HG02763 (cell line): ENCODE data around the gene FLNC.

Experiments
- ATAC-seq: cut with Tn5 transposase; IDR thresholded peaks from one replicate; pipeline ENCODE4 v1.9.1; 2021; ENCODE audit warnings: mild to moderate bottlenecking, moderate library complexity; ENCODE audit not compliant: unreplicated experiment

Gene FLNC

DNA sequence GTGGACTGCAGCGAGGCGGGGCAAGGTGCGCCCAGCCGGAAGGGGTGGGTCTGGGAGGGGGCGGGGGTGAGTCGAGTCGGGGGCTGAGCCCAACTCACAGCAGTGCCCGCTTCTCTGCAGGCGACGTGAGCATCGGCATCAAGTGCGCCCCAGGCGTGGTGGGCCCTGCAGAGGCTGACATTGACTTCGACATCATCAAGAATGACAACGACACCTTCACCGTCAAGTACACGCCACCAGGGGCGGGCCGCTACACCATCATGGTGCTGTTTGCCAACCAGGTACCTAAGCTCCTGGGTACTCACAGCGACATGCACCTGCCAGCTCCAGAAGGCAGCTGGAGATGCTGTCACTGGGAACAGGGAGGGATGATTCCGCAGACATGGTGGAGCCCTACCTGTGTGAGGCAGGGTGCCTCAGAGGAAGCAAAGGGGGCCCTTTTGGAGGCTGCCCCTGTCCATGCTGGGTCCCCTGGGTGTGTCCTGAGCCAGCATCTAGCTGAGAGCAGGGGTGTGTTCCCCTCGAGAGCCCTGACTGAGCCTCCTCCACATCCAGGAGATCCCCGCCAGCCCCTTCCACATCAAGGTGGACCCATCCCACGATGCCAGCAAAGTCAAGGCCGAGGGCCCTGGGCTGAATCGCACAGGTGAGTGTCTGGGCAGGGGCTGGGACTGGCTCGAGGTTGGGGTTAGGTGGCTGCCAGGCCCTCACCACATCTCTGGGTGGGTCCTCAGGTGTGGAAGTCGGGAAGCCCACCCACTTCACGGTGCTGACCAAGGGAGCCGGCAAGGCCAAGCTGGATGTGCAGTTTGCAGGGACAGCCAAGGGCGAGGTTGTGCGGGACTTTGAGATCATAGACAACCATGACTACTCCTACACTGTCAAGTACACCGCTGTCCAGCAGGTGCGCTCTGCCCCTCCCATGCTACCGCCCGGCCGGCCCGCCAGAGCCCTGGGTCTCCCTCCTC, 12.8 kb downstream of the FLNC start:
- no peak for ATAC-seq

- ATAC-seq = no peak
Observed at GRCh38 chr7:128843938-128844621, 13.9 kb downstream of the FLNC start.

DNA sequence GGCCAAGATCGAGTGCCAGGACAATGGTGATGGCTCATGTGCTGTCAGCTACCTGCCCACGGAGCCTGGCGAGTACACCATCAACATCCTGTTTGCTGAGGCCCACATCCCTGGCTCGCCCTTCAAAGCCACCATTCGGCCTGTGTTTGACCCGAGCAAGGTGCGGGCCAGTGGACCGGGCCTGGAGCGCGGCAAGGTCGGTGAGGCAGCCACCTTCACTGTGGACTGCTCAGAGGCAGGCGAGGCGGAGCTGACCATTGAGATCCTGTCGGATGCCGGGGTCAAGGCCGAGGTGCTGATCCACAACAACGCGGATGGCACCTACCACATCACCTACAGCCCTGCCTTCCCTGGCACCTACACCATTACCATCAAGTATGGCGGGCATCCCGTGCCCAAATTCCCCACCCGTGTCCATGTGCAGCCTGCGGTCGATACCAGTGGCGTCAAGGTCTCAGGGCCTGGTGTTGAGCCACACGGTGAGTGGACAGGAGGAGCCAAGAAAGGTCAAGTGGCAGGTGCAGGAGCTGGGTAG, 14.6 kb downstream of the FLNC start:
- ATAC-seq = no peak

DNA sequence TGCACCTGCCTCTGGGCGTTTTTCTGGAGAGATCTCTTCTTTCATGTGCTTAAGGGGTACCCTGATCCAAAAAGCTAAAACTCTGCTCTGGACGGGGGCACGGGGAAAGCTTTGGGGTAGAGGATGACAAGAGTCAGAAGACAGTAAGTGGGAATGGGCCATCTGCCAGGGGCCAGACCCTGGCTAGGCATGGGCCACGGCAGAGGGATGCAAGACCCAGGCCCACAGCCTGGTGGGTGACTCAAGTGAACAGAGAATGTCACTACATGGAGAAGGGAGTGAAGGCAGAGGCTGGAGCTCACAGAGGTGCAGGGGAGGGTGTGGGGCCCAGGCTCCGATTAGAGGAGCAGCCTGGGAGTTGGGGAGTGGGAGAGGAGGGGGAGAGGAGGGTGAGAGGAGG, 15.3 kb downstream of the FLNC start:
- ATAC-seq = no peak

DNA sequence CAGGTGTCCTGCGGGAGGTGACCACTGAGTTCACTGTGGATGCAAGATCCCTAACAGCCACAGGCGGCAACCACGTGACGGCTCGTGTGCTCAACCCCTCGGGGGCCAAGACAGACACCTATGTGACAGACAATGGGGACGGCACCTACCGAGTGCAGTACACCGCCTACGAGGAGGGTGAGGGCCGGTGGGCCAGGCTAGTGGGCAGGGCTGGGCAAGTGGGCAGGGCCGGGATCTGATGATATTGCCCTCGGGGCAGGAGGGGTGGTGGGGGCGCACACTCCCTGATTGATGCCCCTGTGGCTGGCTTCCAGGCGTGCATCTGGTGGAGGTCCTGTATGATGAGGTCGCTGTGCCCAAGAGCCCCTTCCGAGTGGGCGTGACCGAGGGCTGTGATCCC, 15.8 kb downstream of the FLNC start:
- no peak for ATAC-seq

- no peak for ATAC-seq
Observed at GRCh38 chr7:128846781-128847444, 16.7 kb downstream of the FLNC start.

DNA sequence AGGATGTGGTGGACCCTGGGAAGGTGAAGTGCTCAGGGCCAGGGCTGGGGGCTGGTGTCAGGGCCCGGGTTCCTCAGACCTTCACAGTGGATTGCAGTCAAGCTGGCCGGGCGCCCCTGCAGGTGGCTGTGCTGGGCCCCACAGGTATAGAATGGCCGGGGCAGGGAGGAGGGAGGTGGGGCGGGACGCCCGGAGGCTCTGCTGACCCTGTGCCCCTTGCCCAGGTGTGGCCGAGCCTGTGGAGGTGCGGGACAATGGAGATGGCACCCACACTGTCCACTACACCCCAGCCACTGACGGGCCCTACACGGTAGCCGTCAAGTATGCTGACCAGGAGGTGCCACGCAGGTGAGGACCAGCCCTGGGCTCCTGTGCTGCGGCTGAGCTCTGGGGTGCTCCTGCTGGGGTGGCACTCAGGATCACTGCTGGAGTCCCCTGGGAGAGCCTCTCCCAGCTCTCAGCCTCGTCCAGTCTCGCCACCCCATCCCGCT, 17.6 kb downstream of the FLNC start:
- no peak for ATAC-seq

- ATAC-seq = no peak
Observed at GRCh38 chr7:128848289-128849155, 18.3 kb downstream of the FLNC start.

- no peak for ATAC-seq
Observed at GRCh38 chr7:128849156-128849515, 18.9 kb downstream of the FLNC start.

DNA sequence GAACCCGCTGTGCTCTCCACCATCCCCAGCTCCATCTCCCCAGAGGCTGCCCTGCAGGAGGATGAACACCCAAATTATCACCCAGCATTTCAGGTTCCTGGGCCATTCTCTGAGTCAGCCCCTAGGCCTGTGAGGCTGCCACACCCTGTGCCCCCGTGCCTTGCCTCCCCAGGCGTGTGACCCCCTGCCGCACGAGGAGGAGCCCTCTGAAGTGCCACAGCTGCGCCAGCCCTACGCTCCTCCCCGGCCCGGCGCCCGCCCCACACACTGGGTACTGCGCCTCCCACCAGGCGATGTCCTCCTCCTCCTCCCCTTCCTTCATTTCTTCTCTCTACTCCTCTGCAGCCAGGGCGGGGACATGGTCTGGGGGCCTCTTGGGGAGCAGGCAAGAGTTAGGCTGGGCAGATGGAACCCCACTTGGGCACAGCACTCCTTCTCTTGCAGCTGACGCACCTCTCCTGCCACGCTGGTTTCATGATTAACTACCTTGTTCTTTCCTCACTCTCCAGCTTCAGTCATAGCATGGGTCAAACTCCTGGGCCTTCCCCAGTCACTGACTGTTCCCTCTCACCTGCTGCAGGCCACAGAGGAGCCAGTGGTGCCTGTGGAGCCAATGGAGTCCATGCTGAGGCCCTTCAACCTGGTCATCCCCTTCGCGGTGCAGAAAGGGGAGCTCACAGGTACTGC, 19.7 kb downstream of the FLNC start:
- ATAC-seq = no peak

- no peak for ATAC-seq
Observed at GRCh38 chr7:128852537-128853254, 22.5 kb downstream of the FLNC start.

DNA sequence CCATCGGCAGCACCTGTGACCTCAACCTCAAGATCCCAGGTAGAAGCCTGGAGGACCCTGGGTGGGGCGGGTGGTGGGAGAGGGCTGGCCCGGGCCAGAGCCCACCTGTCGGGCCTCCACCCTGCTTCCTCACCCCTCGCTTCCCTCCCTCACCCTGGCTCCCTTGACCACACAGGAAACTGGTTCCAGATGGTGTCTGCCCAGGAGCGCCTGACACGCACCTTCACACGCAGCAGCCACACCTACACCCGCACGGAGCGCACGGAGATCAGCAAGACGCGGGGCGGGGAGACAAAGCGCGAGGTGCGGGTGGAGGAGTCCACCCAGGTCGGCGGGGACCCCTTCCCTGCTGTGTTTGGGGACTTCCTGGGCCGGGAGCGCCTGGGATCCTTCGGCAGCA, 23.6 kb downstream of the FLNC start:
- no peak for ATAC-seq

DNA sequence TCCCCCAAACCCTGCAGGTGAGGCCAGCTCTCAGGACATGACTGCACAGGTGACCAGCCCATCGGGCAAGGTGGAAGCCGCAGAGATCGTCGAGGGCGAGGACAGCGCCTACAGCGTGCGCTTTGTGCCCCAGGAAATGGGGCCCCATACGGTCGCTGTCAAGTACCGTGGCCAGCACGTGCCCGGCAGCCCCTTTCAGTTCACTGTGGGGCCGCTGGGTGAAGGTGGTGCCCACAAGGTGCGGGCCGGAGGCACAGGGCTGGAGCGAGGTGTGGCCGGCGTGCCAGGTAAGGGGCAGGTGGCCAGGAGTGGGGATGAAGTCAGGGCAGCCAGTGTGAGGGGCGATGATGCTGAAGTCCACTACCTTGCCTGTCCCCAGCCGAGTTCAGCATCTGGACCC, 24.2 kb downstream of the FLNC start:
- ATAC-seq = no peak

GRCh38 chr7:128855559-128855958, 25.4 kb downstream of the FLNC start:
- no peak for ATAC-seq

DNA sequence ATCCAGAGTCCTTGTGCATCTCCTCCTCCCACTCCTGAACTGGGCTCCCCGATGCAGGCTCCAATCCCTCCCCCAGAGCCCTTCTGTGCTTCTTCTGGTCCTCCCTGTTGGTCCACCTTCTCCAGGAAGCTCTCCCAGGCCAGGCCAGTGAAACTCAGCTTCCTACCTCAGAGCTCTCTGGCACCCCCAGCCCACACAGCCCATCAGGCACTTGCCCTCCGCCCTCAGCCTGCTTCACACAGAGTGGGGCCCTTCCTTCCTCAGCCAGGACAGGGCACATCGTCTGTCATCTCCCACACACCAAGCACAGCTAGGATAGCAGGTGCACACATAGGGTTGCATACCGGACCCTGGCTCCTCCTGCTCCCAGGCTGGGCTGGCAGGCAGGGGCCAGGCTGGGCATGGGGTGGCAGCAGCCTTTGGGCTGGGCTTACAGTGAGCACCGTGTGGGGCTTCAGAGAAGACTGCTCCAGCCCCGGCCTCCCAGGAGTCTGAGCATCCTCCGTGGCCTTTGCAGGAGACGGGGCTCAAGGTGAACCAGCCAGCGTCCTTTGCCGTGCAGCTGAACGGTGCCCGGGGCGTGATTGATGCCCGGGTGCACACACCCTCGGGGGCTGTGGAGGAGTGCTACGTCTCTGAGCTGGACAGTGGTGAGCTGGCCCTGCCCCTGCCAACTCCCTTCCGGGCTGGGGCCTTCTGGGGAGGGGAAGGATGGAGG, 26.0 kb downstream of the FLNC start:
- no peak for ATAC-seq

GRCh38 chr7:128858380-128859231, 28.4 kb downstream of the FLNC start:
- ATAC-seq = no peak
